ENCODE measurements around the gene SLC7A7. TPM values are rescaled to one million over a fixed set of nuclear protein-coding genes. Genes with fewer than 3 reads are reported as not detected.
A peak's percentile ranks its signal among the peaks of the same experiment; 100 is the strongest.

The SLC7A7 gene
- total and polyA plus RNA-seq, 2 of the 13 experiments (the other 11 are each of a cell fraction or from before 2014, with no cell fraction given): 0.13 to 0.63 TPM

DNA sequence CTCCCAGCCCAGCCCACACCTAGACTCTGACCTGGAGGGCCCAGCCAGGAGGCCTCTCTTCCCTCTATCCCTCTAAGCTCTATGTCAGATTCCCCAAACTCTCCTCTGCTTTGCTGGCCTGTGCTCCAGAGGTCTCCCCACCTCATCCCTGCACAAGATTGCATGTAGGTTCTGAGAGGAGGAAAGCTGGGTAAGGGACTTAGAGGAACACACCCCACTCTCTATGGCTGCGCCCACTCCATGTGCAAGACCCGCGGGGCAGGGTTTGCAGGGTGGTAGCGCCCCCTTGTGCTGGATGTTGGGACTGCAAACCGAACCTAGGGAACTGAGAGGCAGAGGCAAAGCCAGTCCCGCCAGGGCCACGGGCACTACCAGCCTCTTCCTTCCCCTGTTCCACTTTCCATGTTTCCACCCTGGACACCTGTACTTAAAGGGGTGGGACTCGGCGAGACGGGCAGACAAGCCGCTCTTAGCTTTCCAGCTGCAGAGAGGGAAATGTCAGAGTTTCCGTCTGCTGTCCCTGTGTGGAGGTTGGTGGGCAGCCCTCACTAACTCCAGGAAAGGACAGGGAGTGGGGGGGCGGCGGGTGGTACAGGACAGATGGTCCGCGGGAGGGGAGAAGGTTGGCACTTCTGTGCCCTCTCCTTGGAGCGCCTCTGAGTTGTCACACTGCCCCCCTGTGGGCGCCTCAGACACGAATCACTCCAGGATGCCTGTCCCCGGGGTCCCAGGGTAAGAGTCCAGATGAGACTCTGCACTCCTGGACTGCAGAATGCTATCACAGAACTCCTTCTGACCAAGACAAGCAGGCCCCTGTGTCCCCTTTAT, 37.9 kb upstream of the SLC7A7 start (continued):
- TF ChIP-seq, protein P1, sequence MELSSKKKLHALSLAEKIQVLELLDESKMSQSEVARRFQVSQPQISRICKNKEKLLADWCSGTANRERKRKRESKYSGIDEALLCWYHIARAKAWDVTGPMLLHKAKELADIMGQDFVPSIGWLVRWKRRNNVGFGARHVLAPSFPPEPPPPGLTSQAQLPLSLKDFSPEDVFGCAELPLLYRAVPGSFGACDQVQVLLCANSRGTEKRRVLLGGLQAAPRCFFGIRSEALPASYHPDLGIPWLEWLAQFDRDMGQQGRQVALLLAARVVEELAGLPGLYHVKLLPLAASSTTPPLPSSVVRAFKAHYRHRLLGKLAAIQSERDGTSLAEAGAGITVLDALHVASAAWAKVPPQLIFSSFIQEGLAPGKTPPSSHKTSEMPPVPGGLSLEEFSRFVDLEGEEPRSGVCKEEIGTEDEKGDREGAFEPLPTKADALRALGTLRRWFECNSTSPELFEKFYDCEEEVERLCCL (CRISPR knock-in tag; IDR thresholded peaks at IDR 0.05; ENCODE audit: borderline replicate concordance): no peak
- TF ChIP-seq ZNF333 (CRISPR knock-in tag; IDR thresholded peaks at IDR 0.05; ENCODE audit: borderline replicate concordance) (peak; percentile 94), SCMH1 (CRISPR knock-in tag; IDR thresholded peaks at IDR 0.05; ENCODE audit: borderline replicate concordance) (no peak), SRSF1 (optimal IDR thresholded peaks at IDR 0.05; ENCODE audit: low read depth, low read length) (no peak), SMYD3 (CRISPR knock-in tag; IDR thresholded peaks at IDR 0.05) (peak; percentile 85; the same call in 1 of the 2 replicates), ZNF766 (CRISPR knock-in tag; IDR thresholded peaks at IDR 0.05; ENCODE audit: borderline replicate concordance) (no peak), ZNF234 (CRISPR knock-in tag; conservative IDR thresholded peaks at IDR 0.05) (no peak; the same call in none of the 2 replicates)
- TF ChIP-seq, protein P2, sequence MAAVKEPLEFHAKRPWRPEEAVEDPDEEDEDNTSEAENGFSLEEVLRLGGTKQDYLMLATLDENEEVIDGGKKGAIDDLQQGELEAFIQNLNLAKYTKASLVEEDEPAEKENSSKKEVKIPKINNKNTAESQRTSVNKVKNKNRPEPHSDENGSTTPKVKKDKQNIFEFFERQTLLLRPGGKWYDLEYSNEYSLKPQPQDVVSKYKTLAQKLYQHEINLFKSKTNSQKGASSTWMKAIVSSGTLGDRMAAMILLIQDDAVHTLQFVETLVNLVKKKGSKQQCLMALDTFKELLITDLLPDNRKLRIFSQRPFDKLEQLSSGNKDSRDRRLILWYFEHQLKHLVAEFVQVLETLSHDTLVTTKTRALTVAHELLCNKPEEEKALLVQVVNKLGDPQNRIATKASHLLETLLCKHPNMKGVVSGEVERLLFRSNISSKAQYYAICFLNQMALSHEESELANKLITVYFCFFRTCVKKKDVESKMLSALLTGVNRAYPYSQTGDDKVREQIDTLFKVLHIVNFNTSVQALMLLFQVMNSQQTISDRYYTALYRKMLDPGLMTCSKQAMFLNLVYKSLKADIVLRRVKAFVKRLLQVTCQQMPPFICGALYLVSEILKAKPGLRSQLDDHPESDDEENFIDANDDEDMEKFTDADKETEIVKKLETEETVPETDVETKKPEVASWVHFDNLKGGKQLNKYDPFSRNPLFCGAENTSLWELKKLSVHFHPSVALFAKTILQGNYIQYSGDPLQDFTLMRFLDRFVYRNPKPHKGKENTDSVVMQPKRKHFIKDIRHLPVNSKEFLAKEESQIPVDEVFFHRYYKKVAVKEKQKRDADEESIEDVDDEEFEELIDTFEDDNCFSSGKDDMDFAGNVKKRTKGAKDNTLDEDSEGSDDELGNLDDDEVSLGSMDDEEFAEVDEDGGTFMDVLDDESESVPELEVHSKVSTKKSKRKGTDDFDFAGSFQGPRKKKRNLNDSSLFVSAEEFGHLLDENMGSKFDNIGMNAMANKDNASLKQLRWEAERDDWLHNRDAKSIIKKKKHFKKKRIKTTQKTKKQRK (IDR thresholded peaks at IDR 0.05; ENCODE audit: low read length): no peak
- TF ChIP-seq, protein P3, sequence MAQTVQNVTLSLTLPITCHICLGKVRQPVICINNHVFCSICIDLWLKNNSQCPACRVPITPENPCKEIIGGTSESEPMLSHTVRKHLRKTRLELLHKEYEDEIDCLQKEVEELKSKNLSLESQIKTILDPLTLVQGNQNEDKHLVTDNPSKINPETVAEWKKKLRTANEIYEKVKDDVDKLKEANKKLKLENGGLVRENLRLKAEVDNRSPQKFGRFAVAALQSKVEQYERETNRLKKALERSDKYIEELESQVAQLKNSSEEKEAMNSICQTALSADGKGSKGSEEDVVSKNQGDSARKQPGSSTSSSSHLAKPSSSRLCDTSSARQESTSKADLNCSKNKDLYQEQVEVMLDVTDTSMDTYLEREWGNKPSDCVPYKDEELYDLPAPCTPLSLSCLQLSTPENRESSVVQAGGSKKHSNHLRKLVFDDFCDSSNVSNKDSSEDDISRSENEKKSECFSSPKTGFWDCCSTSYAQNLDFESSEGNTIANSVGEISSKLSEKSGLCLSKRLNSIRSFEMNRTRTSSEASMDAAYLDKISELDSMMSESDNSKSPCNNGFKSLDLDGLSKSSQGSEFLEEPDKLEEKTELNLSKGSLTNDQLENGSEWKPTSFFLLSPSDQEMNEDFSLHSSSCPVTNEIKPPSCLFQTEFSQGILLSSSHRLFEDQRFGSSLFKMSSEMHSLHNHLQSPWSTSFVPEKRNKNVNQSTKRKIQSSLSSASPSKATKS (CRISPR knock-in tag; IDR thresholded peaks at IDR 0.05): no peak
- TF ChIP-seq, protein P4, sequence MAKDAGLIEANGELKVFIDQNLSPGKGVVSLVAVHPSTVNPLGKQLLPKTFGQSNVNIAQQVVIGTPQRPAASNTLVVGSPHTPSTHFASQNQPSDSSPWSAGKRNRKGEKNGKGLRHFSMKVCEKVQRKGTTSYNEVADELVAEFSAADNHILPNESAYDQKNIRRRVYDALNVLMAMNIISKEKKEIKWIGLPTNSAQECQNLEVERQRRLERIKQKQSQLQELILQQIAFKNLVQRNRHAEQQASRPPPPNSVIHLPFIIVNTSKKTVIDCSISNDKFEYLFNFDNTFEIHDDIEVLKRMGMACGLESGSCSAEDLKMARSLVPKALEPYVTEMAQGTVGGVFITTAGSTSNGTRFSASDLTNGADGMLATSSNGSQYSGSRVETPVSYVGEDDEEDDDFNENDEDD (CRISPR knock-in tag; IDR thresholded peaks at IDR 0.05; ENCODE audit: borderline replicate concordance): peak; percentile 68
- TF ChIP-seq, protein P5, sequence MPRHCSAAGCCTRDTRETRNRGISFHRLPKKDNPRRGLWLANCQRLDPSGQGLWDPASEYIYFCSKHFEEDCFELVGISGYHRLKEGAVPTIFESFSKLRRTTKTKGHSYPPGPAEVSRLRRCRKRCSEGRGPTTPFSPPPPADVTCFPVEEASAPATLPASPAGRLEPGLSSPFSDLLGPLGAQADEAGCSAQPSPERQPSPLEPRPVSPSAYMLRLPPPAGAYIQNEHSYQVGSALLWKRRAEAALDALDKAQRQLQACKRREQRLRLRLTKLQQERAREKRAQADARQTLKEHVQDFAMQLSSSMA (CRISPR knock-in tag; IDR thresholded peaks at IDR 0.05): peak; percentile 98
- TF ChIP-seq, protein P6, sequence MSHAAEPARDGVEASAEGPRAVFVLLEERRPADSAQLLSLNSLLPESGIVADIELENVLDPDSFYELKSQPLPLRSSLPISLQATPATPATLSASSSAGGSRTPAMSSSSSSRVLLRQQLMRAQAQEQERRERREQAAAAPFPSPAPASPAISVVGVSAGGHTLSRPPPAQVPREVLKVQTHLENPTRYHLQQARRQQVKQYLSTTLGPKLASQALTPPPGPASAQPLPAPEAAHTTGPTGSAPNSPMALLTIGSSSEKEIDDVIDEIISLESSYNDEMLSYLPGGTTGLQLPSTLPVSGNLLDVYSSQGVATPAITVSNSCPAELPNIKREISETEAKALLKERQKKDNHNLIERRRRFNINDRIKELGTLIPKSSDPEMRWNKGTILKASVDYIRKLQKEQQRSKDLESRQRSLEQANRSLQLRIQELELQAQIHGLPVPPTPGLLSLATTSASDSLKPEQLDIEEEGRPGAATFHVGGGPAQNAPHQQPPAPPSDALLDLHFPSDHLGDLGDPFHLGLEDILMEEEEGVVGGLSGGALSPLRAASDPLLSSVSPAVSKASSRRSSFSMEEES (CRISPR knock-in tag; IDR thresholded peaks at IDR 0.05): peak; percentile 29

Data from HepG2 (cell line).